ENCODE results near the gene HIP1R. TPM values are rescaled to one million over a fixed set of nuclear protein-coding genes. Genes with fewer than 3 reads are reported as not detected.
A peak's percentile ranks its signal among the peaks of the same experiment; 100 is the strongest.

The HIP1R gene
- polyA plus RNA-seq, 1 of the 3 experiments (the other 2 are of a cell fraction) = 20.6 TPM

DNA sequence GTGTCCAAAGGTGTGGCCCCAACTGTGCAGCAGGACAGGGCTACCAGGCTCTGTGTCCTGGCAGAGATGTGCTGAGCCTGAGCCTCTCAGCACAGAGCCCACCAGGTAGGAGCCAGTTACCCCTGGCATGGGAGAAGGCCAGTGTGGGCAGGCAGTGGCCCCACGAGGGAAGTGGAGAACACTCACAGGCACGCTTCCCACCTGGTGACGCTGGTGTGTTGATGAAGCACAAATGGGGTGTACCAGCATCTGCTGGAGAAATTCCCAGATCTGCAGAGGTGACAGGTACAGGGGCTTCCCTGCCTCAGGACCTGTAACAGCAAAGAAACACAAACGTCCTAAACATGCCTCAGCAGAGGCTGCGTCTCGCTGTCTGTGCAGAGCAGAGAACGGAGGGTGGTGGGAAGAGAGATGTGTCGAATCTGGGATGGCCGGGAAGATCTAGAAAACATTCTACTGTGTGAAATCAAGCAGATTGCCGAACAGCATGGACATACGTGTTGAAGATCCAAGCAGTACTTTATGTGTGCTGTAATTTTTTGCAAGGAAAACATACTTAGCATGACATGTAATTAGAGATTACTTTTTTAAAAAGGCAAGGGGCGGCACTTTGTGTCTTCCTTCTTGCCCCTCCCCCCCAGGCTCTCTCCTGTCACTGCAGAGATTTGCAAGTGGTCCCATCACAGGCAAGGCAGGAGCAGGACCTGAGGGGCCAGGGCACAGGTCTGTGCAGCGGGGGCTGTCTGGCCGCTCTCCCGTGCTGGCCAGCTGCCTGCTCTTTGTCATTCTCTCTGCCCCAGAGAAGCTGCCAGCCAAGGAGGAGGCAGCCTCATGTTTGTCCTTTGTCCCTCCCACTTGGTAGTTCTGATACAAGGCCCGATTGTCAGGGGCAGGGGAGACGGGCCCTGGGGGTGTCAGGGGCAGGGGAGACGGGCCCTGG is 17.3 kb downstream of the HIP1R start:
- Histone ChIP-seq H3K9ac (no peak overlapping the region), H3K27me3 (ENCODE audit: insufficient read depth) (no peaks in the 10 kb centered on the region), H3K4me2 (peak overlapping the region; percentile 29; the same call in 1 of the 2 replicates), H3K79me2 (ENCODE audit: insufficient read depth) (no peaks in the 10 kb centered on the region), H3K4me1 (ENCODE audit: control insufficient read depth in 1 of 2, insufficient read depth in 2 of 2, low read depth in 1 of 2, low read length in 1 of 2) (peaks cover 10 to 37% of the 10 kb centered on the region in 2 experiments; a peak in 2 of 4 replicates), H3K27ac (ENCODE audit: low read depth in 2 of 2, low read length in 1 of 2) (peak overlapping the region; percentile 58), H2AFZ (ENCODE audit: low read depth) (no peak overlapping the region), H4K20me1 (ENCODE audit: insufficient read depth) (no peaks in the 10 kb centered on the region), H3F3A (replicated peaks; ENCODE audit: insufficient read depth) (peaks cover 9% of the 10 kb centered on the region), H3K9me2 (no peaks in the 10 kb centered on the region), H3K36me3 (replicated peaks in 1 of 2; ENCODE audit: control insufficient read depth in 1 of 2, insufficient read depth in 2 of 2, low read length in 1 of 2) (no peaks in the 10 kb centered on the region), H3K4me3 (ENCODE audit: low read depth in 2 of 2, low read length in 1 of 2) (no peak overlapping the region), H3K9me3 (no peaks in the 10 kb centered on the region)
- WGBS (ENCODE audit: low lambda C conversion rate) = 83% methylated on average over 14 of the region's 18 CpGs
- CTCF ChIA-PET = interaction anchor here (0.7 to 5.2 kb wide), 5 partner anchors 10 to 100 kb away, joined by 3 to 37 read pairs (median 5); no protein-coding TSS in a partner anchor
- POLR2A ChIA-PET = interaction anchor here (0.8 to 1.6 kb wide), 2 partner anchors 12 to 19 kb away, joined by 3 to 7 read pairs; no protein-coding TSS in a partner anchor
- DNase-seq = peak; percentile 90
- TF ChIP-seq NRF1 (IDR thresholded peaks at IDR 0.05; ENCODE audit: low read depth, low read length) (no peak), YY1 (IDR thresholded peaks at IDR 0.05; ENCODE audit: low read depth) (no peak), SIN3A (IDR thresholded peaks at IDR 0.05; ENCODE audit: borderline replicate concordance, low read depth, low read length) (no peak), EP300 (IDR thresholded peaks at IDR 0.05; ENCODE audit: borderline replicate concordance in 1 of 2, low read depth in 1 of 2, low read length in 1 of 2) (no peak), CHD2 (IDR thresholded peaks at IDR 0.05; ENCODE audit: low read length, partially characterized antibody) (peak; percentile 52), MXI1 (IDR thresholded peaks at IDR 0.05; ENCODE audit: low read depth, low read length) (peak; percentile 72), RCOR1 (IDR thresholded peaks at IDR 0.05; ENCODE audit: low read length) (no peak), TEAD4 (IDR thresholded peaks at IDR 0.05; ENCODE audit: borderline replicate concordance, insufficient read depth) (no peak), JUND (IDR thresholded peaks at IDR 0.05) (no peak), GABPA (IDR thresholded peaks at IDR 0.05; ENCODE audit: low read depth) (no peak), ZBTB33 (IDR thresholded peaks at IDR 0.05; ENCODE audit: borderline replicate concordance, low read depth) (no peak), RFX5 (IDR thresholded peaks at IDR 0.05; ENCODE audit: low read length) (no peak)
- TF ChIP-seq, protein P1, sequence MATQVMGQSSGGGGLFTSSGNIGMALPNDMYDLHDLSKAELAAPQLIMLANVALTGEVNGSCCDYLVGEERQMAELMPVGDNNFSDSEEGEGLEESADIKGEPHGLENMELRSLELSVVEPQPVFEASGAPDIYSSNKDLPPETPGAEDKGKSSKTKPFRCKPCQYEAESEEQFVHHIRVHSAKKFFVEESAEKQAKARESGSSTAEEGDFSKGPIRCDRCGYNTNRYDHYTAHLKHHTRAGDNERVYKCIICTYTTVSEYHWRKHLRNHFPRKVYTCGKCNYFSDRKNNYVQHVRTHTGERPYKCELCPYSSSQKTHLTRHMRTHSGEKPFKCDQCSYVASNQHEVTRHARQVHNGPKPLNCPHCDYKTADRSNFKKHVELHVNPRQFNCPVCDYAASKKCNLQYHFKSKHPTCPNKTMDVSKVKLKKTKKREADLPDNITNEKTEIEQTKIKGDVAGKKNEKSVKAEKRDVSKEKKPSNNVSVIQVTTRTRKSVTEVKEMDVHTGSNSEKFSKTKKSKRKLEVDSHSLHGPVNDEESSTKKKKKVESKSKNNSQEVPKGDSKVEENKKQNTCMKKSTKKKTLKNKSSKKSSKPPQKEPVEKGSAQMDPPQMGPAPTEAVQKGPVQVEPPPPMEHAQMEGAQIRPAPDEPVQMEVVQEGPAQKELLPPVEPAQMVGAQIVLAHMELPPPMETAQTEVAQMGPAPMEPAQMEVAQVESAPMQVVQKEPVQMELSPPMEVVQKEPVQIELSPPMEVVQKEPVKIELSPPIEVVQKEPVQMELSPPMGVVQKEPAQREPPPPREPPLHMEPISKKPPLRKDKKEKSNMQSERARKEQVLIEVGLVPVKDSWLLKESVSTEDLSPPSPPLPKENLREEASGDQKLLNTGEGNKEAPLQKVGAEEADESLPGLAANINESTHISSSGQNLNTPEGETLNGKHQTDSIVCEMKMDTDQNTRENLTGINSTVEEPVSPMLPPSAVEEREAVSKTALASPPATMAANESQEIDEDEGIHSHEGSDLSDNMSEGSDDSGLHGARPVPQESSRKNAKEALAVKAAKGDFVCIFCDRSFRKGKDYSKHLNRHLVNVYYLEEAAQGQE (IDR thresholded peaks at IDR 0.05; ENCODE audit: low read depth, low read length) = no peak
